ENCODE measurements around the gene AASDHPPT.

The AASDHPPT gene

DNA sequence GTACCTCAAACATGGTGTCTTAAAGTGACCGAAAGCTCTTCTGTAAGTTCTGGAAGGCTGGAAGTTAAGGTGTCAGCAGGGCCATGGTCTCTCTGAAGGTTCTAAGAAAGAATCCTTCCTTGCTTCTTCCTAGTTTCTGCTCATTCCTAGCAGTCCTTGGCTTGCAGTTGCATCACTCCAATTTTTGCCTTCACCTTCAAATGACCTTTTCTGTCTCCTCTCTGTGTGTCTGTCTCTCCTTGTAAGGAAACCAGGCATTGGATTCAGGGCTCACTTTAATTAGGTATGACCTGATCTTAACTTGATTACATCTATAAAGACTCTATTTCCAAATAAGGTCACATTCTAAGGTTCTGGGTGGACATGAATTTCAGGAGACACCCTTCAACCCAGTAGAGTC is 8.7 kb downstream of the AASDHPPT start:
- DNase-seq (ENCODE audit: low read depth in 2 of 2) = no peak

DNA sequence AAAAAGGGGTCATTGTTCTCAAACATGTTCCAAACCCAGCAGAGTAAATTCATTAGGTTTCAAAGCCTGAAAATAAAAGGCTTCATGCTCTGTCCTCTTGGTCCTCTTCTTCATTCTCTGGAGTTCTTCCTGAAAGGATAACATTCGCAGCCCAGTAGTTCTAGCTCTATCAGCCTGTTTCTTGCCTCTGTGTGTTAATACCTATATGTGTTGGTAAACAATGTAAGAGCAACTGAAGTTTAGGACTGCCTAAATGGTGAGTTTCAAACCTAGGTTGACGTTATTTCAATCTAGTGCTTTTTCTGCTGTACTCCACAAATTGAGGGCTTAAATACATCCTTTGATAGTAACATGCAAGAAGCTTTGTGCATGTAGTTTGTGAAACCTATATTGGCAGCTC is 9.4 kb downstream of the AASDHPPT start:
- DNase-seq (ENCODE audit: low read depth in 2 of 2) = no peak

DNA sequence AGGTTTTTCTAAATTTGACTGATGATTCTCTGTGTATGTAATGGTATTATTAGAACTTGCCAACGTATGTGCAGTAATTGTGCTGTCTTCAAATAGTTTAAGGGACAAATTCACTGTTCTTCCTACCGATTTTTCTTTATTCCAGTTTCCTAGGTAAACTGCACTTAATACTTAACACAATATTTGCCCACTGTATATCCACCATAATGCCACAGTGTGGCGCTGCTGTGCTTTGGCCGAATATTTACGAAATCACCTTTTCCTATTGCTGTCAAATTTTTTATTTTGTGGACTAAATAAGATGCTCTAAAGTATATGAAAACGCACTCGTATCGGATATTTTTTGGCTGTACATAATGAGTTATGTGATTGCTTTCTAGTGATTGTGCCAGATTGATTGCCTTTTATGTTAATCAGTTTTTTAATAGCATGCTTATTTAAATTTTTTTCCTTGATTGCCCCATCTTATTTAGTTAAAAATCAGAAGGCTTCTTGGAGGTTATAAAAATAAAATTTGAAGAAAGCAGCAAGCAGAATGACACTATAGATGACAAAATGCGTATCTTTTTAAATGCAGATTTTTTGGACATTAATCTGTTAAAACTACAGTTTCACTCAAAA is 10.5 kb downstream of the AASDHPPT start:
- no peak for DNase-seq (ENCODE audit: low read depth in 2 of 2)

DNA sequence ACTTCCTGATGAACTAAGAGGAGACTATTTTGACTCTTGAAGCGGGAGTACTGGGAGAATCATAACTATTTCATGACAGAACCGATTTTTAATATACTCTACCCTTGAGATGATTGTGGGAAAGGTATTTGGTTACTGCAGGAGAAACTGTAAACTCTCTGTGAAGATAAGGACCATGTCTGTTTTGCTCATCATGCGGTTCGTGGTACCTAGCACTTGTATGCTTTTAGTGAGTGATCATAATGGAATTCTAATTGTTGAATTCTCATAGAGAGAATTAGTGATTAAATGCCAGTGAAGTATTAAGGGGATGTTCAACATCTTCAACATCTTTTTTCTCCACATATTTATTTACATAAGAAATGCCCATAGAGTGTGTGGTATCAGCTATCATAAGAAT is 11.4 kb downstream of the AASDHPPT start:
- DNase-seq (ENCODE audit: low read depth in 2 of 2) = no peak

DNA sequence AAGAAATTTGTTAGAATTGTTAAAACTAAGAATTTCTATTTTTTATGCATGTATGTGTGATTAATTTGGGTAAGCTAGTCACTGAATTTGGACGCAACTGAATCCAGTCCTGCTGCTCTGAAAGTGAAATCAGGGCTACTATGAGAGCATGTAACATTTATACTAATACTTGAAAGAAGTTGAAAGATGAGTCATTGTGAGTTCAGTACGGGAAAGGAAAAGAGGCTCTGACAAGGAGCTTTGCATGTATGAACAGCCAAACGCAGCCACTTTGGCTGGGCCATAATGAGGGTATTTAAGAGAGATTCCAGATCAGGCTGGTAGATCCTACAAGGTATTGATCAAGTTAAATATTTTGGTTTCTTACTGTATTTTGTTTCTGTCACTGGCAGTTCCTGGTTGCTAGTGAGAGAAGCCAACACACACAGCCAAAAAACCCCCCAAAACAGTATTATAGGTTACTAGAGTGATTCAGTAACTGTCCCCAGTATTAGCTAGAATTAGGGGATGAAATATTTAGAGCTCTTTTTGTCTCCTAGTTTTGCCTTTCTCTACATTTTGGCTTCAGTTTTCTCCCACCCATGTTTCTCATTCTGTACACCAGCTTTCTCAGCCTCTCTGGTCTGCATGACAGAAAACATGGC is 14.1 kb downstream of the AASDHPPT start:
- no peak for DNase-seq (ENCODE audit: low read depth in 2 of 2)

DNA sequence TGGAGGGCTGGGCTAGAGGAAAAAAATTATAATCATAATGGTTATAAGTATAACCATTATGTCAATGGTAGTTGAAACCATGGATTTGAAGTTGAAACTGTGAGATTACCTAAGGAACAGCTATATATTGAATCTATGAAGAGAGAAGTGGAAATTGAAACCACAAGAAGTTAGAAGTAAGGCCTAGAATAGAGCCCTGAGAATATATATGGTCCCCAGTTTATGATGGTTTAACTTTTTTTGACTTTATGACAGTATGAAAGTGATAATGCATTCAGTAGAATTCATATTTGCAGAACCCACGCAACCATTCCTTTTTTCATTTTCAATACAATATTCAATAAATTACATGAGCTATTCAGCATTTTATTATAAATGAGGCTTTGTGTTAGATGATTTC is 15.0 kb downstream of the AASDHPPT start:
- no peak for DNase-seq (ENCODE audit: low read depth in 2 of 2)

DNA sequence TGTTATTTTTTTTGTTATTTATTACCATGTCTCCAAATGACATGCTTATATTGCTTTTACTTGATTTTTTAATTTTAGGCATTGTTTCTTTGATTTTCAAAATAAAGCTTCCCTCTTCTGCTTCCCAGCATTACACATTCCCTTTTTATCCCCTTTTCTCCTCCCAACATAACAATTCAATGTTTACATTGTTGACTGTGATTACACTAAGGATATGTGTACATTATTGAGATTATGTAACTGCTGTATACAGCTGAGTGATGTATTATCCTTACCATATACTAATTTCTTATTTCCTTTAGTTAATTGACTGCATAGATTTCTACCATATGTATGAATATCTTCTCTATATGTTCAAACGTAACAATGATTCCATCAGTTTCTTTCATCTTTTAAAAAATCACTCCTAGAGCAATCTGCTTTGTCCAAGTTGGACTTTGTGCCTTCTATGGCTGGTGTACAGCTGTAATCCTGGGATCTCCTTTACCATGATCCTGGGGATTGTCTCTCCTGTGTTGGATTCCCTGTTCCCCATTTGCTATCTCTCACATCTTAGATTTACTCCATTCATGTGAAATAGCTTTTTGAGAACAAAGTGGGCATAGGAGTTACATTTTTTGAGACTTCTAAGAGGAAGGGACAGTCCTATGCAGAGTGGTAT is 21.6 kb downstream of the AASDHPPT start:
- no peak for DNase-seq (ENCODE audit: low read depth in 2 of 2)

DNA sequence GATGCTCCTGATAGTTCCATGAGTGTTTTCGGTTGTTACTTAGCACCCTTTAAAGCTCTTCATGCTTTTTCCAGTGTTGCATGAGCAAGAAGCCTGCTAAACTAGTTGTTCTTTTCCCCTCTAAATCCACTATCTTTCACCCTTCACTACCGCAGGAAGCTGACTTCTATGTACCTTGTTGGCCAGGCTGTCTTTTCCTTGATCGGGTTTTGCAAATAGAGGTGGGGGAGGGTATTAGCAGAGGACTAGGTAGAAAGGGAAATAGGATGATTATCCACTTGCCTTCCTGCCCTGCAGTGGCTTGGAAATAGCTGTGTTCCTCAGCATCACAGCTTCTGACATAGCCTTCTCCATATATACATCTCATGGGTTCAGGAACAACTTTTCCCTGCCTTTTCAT is 23.9 kb downstream of the AASDHPPT start:
- DNase-seq (ENCODE audit: low read depth in 2 of 2) = no peak

DNA sequence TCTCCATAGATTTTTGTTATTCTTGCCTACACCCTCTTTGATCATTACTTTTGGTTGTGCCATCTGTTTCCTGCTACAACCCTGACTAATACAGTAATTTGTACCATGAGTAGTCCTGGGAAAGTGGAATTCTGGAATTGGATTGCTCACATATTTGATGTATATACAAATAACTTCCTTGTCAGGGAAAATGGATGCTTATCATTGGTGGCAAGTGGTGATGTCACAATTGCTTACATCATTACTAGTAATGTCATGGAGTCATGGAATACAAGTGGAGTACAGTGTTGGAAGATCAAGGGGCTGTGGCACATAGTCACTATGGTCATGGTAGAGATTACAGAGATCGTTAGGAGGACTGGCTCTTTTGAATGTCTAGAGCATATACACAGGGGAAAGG is 24.4 kb downstream of the AASDHPPT start:
- peak in 1 of 2 experiments; percentile 25 for DNase-seq (ENCODE audit: low read depth in 2 of 2)

DNA sequence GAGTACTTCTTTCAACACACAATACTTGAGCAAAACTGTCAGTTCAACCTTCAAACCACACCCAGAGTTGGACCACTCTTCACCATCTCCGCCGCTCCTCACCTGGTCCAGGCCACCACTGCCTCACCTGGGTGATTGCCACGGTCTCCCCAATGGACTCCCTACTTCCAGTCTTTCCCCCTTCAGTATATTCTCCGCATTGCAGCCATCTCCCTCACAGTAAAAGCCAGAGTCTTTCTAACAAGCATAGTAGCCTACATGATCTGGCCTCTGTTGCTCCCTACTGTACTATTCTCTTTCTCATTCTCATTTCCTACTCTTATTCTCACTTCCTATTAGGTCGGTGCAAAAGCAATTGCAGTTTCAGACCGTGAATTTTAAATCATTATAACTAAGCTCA is 28.5 kb downstream of the AASDHPPT start:
- no peak for DNase-seq (ENCODE audit: low read depth in 2 of 2)

DNA sequence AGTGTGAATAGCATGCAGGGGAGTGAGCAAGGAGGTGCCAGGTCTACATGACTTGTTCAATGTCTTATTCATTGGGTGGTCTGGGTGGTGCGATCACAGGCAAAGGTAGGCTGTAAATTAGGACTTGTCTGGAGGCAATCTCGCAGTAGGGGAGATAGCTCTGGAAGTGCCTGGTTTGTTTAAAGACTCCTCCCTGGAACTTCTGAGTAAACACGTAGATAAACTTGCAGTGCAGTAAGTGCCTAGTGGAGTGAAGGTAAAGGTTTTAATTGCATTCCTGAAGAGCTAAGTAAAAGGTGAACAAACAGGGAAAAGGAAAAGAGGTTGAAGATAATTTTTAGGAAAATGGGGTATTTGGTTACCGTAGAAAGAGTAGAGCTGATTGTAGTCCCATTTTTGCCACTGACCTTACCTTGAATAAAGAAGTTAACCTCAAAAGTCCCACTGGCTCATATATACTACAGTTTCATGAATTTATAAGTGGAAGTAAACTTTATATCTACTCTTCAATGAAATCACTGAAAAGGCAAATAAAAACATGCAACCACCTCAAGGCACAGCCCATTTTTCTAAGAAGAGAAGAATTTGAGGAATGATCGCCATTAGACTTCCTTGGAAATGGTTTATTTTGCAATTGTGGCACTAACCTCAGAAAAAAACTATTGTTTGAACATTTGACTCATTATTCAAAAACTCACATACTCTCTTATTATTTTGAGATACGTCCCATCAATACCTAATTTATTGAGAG is 44.3 kb downstream of the AASDHPPT start:
- no peak for DNase-seq (ENCODE audit: low read depth in 2 of 2)

DNA sequence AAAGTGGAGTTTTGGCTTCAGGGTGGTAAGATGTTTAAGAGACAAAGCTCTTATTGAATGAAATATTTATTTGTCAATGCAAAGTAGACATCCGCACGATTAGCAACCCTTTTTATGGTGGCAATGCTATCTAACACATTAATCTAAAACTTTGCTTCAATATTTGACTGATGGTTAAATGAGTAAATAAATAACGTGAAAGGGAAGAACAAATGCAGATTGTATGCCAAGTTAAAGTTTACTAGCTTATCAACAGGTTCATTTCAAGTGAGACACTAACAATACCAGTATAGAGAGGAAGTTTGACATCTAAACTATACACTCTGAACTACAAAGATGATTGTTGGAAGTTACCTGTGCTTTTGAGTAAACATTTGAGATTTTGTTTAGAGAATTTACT is 50.1 kb downstream of the AASDHPPT start:
- DNase-seq (ENCODE audit: low read depth in 2 of 2) = no peak

DNA sequence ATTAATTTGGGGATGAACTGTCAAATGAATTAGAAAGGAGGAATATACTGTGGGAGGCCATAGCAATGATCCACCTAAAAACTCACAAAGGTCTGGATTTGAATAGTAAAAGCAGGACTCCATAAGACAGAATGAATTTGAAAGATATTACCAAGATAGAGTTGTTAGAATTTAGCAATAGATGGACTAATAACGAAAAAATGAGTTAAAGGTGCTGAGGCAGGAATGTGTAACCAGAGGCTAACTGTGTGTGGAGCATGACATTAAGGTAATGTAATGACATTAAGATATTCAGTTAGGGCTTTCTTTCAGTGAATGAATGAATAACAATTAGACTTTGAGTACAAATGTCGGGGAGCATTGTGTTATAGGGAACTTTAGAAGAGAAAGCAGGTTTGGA is 51.3 kb downstream of the AASDHPPT start:
- no peak for DNase-seq (ENCODE audit: low read depth in 2 of 2)

DNA sequence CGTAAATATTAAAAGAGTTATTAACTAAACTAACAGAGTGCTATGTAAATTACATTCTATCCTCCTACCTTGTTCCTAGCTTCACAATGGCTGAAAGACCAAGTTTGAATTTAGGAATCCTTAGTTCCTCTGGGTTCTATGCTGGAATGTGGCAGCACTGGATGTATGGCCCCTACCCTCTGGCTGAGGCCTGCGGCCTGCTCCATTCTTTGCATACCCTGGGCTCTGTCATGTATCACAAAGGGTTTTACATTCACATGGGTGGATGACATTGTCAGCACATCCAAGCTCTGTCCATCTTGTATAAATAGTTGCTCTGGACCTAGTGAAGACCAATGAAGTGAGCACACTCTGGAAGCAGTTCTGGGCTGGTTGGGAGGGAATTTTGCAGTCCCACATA is 54.5 kb downstream of the AASDHPPT start:
- no peak for DNase-seq (ENCODE audit: low read depth in 2 of 2)

DNA sequence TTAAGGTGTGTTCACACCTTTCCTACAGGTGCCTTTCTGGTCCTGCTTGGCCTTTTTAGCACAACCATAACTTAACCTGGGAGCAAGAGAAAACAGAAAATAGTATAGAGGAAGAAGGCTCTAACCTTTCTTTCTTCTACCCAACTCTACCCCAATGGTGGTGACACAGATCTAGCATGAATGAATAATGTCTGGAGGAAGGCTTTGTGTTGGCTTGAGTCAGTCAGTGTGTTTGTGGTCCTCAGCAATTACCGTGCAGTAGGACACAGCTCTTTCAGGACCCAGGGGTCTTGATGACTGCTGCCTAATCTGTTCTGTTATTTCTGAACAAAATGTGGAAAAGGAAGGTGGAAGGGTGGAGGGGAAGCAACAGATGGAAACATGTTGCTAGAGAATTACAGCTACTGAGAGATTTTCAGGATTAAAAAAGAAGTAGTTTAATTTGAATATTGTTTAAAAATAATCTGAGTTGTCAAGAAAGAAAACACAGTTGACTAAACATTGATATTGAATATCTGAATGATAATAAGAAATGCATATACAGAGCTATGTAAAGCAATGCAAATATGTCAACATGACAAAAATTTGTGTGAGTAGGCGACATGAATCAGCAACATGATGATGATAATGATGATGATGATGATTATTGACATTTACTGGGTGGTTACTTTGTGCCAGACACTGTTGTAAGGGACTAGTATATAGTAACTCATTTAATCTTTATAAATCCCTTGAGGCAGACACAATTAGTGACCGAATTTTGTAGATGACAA is 55.3 kb downstream of the AASDHPPT start:
- no peak for DNase-seq (ENCODE audit: low read depth in 2 of 2)

DNA sequence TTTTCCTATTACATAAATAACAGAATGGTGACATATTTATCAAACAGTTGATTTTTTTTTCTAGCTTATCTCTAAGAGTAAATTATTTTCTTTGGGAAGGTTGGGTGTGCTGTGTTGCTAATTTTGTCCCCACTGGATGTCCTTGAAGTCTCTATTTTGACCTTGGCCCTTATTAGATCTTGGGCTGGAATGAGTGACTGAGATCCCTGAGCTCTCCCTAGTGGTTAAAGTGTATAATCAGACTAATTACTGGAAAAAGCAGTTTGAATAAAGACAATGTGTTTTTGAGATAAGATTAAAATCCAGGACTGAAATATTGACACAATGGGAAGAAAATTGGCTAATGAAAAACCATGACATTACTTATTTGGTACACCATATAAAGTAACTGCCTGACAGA is 56.1 kb downstream of the AASDHPPT start:
- no peak for DNase-seq (ENCODE audit: low read depth in 2 of 2)

DNA sequence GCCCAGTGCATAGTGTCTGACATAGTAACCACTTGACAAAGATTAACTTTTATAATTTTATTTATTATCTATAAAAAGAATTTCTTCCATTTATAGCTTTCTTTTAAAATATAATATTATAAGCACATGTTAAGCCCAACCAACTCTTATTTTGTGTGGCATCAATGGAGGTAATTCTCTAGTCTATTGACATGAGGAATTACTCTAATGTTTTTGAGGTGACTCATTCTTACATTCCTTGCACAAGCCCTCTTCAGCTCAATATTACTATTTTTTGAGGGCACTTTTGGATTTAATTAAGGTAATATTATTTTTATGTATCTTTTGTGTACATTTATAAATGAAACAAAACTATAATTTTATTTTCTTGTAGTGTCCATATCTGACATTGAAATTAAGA is 59.6 kb downstream of the AASDHPPT start:
- DNase-seq (ENCODE audit: low read depth in 2 of 2) = no peak

DNA sequence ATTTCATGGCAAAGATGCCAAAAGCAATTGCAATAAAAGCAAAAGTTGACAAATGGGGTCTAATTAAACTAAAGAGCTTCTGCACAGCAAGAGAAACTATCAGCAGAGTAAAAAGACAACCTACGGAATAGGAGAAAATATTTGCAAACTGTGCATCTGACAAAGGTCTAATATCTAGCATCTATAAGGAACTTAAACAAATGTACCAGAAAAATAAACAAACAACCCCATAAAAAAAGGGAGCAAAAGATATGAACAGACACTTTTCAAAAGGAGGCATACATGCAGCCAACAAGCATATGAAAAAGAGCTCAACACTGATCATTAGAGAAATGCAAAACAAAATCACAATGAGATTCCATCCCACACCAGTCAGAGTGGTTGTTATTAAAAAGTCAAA is 60.3 kb downstream of the AASDHPPT start:
- DNase-seq (ENCODE audit: low read depth in 2 of 2) = no peak

Data from fibroblast of skin of left biceps (primary cell).